ENCODE data around the gene PSG2.
"Not testable (repeated sequence)": the region's sequence is repeated elsewhere in the genome, so short reads cannot be mapped to it uniquely, and the experiment has no call there.

Gene PSG2

DNA sequence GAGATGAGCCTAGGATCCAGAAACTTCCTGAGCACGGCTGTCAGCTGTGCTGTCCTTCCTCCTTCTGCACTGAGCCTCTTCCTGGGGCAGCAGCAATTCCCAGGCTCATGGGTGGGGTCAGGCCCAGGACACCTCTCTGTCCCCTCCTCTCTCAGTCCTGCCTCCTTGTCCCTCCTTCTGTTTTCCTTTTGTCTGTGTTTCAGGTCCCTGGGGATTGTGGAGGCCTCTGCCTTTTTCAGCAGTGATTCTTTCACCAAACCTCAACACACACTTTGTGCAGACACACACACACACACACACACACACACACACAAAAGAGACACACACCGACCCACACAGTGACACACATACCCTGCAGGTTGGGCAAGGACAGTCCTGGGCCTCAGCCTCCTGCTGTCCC, at the start of gene PSG2:
Gene PSG2 (minus strand): TSS at position 101 of the 400 bp plus-strand sequence. CDS start 132 bp downstream, outside the sequence.
- H3K36me3 ChIP-seq (ENCODE audit: insufficient read depth, low read length); H2AFZ ChIP-seq (ENCODE audit: low read depth, low read length); H3K4me3 ChIP-seq (ENCODE audit: low read length); H3K27me3 ChIP-seq (ENCODE audit: insufficient read depth, low read length); H3K4me1 ChIP-seq (ENCODE audit: insufficient read depth, low read length); H3K9me3 ChIP-seq (ENCODE audit: low read length): not testable (repeated sequence)

DNA sequence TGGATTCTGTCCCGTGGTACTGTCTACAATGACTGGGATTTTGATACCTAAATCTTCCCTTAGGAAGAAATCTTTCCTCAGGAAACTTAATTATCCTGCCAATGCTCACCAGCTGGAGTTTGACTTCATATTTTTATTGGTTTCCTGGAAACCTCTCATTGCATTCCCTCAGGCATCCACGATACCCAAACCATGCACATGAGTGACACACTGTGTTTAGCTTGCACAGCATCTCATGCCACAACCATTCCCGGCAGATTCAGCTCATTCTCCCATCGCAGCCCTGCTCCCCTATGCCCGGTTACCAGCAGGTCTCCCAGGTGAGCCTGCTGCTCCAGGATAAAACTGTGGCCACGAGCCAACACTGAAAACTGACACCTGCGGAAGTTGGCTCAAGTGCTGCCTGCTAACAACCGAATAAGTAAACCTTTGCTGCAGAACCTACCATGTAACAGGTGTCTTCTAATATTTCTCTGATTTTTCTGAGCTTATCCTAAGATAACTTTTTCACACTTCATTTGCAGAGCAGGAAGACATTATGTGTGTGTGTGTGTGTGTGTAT, 48.9 kb upstream of the PSG2 start:
- not testable (repeated sequence) for H3K4me3 ChIP-seq (ENCODE audit: low read length); H3K9me3 ChIP-seq (ENCODE audit: low read length); H3K36me3 ChIP-seq (ENCODE audit: insufficient read depth, low read length); H2AFZ ChIP-seq (ENCODE audit: low read depth, low read length); H3K27me3 ChIP-seq (ENCODE audit: insufficient read depth, low read length); H3K4me1 ChIP-seq (ENCODE audit: insufficient read depth, low read length)

DNA sequence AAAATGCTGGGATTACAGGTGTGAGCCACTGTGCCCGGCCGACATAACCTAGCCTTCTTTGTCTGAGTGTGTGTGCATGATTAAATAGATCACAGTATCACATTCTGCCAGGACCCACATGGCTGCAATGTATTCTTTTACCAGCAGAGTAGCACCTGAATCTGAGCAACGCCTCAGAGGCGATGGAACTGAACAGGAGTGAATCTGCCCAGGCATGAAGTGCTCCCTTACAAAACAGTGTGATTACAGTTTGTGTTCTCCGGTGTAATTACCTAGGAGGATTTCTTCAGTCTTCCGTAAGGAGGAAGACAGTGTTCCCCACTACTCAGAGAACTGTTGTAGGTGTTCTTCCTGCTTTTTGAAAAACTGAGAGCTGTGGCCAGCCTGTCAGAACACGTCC, 46.7 kb upstream of the PSG2 start:
- H2AFZ ChIP-seq (ENCODE audit: low read depth, low read length); H3K27me3 ChIP-seq (ENCODE audit: insufficient read depth, low read length); H3K4me3 ChIP-seq (ENCODE audit: low read length); H3K36me3 ChIP-seq (ENCODE audit: insufficient read depth, low read length); H3K4me1 ChIP-seq (ENCODE audit: insufficient read depth, low read length); H3K9me3 ChIP-seq (ENCODE audit: low read length): not testable (repeated sequence)

DNA sequence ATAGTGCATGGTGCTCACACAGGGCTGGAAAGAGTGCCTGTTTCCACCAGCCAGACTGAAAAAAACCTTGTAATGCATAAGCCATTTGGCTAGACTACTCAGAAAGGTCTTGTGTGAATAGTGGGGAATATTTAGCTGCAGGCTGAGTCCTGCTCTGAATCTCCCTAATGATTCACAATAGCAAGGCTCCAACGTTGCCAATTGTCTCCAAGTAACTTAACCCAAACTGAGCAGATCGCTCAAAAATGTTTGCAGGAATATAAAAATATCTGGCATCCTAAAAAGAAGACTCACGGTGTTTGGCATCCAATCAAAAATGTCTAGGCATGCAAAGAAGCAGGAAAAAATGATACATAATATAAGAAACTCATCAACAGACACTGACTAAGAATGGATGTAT, 44.8 kb upstream of the PSG2 start:
- H3K27me3 ChIP-seq (ENCODE audit: insufficient read depth, low read length) = not testable (repeated sequence)

DNA sequence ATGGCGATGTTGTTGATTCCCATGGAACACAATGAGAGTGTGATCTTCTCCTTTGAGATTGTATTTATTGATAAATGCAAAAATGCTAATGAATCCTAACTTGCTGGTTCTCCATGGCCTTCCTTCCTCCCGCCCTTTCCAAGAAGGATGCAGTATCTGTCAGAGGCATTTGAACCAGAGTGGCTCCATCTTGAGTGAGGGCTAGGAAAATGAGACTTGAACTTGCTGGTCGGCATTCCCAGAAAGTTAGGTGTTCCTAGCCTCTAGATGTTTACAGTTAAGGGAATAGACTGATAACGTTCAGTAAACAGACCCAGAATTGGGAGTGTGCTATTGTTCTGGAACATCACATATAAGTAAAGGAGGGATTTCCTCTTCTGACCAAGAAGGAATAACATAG, 44.2 kb upstream of the PSG2 start:
- H3K4me1 ChIP-seq (ENCODE audit: insufficient read depth, low read length) = no peaks in the 10 kb centered on the region
- no peak overlapping the region for H2AFZ ChIP-seq (ENCODE audit: low read depth, low read length)
- H3K36me3 ChIP-seq (ENCODE audit: insufficient read depth, low read length) = no peaks in the 10 kb centered on the region
- peaks cover 2% of the 10 kb centered on the region for H3K27me3 ChIP-seq (ENCODE audit: insufficient read depth, low read length)
- no peaks in the 10 kb centered on the region for H3K9me3 ChIP-seq (ENCODE audit: low read length)
- no peak overlapping the region for H3K4me3 ChIP-seq (ENCODE audit: low read length)

More for the DNA sequence above, 44.8 kb upstream of the PSG2 start:
- H3K4me1 ChIP-seq (ENCODE audit: insufficient read depth, low read length); H3K4me3 ChIP-seq (ENCODE audit: low read length); H3K9me3 ChIP-seq (ENCODE audit: low read length); H3K36me3 ChIP-seq (ENCODE audit: insufficient read depth, low read length); H2AFZ ChIP-seq (ENCODE audit: low read depth, low read length): not testable (repeated sequence)

DNA sequence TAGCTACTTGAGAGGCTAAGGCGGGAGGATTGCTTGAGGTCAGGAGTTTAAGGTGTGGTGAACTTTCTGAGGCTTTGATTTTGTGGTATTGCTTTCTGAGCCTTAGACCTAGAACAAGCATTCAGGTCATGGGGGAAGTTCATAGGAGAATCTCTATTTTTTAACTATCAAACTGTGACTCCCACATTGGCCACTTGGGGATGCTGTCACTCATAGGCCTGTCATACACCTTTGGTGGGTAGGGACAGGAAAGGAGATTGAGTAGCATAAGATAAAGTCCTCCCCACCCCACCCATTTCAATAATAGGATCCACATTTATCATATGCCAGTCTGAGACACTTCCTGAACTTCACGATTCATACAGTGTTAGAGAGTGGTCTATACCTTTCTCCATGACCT, 41.9 kb upstream of the PSG2 start:
- H3K9me3 ChIP-seq (ENCODE audit: low read length) = no peaks in the 10 kb centered on the region
- H3K36me3 ChIP-seq (ENCODE audit: insufficient read depth, low read length) = no peaks in the 10 kb centered on the region
- H2AFZ ChIP-seq (ENCODE audit: low read depth, low read length) = no peak overlapping the region

DNA sequence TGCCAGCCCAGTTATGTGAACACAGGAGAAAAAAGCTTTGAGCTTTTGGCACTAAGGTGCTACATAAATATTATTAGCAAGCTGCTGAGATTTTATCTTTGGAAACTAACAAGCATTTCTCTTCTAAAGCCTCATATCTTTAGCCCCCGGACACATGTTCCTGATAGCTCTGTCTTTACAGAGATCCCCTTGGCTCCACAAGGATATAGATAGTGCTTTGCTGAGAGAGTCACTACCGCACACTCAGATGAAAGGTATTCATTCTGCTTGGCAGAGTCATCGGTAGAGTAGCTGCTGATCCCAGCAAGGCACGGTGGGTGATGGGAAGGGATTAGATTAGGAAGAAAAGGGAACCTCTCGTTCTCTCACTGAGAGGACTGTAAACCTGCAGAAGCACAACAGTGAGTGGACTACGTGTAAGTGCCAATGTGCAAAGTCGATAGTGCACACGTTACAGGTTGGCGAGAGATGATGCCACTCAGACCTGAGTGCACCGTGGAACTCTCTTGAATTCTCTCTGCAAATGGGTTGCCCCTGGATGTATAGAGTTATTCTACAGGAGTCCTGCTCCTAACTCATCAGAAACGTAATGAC, 38.0 kb upstream of the PSG2 start:
- not testable (repeated sequence) for H2AFZ ChIP-seq (ENCODE audit: low read depth, low read length); H3K27me3 ChIP-seq (ENCODE audit: insufficient read depth, low read length); H3K4me3 ChIP-seq (ENCODE audit: low read length); H3K4me1 ChIP-seq (ENCODE audit: insufficient read depth, low read length); H3K9me3 ChIP-seq (ENCODE audit: low read length); H3K36me3 ChIP-seq (ENCODE audit: insufficient read depth, low read length)

More for the DNA sequence above, 41.9 kb upstream of the PSG2 start:
- Histone ChIP-seq H3K4me3 (ENCODE audit: low read length) (no peak overlapping the region), H3K27me3 (ENCODE audit: insufficient read depth, low read length) (peaks cover 4% of the 10 kb centered on the region), H3K4me1 (ENCODE audit: insufficient read depth, low read length) (no peaks in the 10 kb centered on the region)

DNA sequence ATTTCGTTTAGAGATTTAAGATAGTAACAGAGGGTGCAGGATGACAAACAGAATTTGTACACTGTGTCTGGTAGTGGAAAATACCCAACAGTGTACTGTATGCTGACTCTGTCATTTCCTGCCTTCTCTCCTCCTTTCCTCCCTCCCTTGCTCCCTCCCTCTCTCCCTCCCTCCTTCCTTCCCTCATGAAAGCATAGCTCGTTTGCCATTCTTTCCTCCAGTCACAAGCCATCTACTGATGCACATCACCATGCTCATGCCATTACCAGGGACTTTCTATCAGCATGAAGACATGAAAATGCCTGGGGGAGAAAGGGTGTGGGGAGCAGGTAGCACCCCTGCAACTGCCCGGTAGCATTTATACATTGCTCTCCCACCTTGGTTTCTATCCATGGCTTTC, 37.0 kb upstream of the PSG2 start:
- not testable (repeated sequence) for H2AFZ ChIP-seq (ENCODE audit: low read depth, low read length); H3K4me3 ChIP-seq (ENCODE audit: low read length); H3K27me3 ChIP-seq (ENCODE audit: insufficient read depth, low read length); H3K36me3 ChIP-seq (ENCODE audit: insufficient read depth, low read length); H3K4me1 ChIP-seq (ENCODE audit: insufficient read depth, low read length); H3K9me3 ChIP-seq (ENCODE audit: low read length)

DNA sequence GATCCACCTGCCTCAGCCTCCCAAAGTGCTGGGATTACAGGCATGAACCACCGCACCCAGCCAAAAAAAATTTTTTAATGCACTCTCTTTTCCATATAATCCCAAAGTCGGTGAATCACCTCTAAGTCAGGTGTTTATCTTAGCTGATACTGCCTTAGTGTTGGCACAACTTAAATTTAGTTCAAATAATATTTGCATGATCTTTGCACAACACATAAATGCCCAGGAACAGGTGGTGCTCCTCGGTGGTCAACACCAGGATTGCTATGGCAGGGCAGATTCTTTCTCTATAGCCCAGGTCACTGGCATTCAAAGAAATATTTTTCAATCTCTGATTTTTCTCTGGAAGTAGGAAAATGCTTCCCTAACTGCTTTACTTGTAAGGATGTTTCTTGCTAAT, 33.9 kb upstream of the PSG2 start:
- not testable (repeated sequence) for H3K4me3 ChIP-seq (ENCODE audit: low read length); H2AFZ ChIP-seq (ENCODE audit: low read depth, low read length); H3K4me1 ChIP-seq (ENCODE audit: insufficient read depth, low read length); H3K9me3 ChIP-seq (ENCODE audit: low read length); H3K27me3 ChIP-seq (ENCODE audit: insufficient read depth, low read length); H3K36me3 ChIP-seq (ENCODE audit: insufficient read depth, low read length)

DNA sequence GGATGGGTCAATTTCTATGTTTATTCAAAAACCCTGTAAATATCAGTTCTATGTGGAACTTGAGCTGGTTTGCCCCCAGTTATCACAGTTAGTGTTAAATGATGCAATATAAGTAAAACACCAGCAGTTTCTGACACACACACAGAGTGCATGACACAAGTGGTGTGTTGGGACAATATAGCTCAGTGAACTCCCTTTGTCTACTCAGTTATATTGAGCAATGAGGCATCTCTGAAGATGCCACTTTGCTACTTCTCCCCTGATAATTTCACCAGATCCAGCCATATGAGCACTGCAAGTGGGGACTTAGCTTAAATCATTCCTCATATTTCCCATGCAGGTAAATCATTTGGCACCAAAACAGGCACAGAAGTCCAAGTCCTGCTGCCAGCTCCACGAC, 33.0 kb upstream of the PSG2 start:
- H2AFZ ChIP-seq (ENCODE audit: low read depth, low read length); H3K4me3 ChIP-seq (ENCODE audit: low read length); H3K4me1 ChIP-seq (ENCODE audit: insufficient read depth, low read length); H3K27me3 ChIP-seq (ENCODE audit: insufficient read depth, low read length); H3K9me3 ChIP-seq (ENCODE audit: low read length); H3K36me3 ChIP-seq (ENCODE audit: insufficient read depth, low read length): not testable (repeated sequence)

DNA sequence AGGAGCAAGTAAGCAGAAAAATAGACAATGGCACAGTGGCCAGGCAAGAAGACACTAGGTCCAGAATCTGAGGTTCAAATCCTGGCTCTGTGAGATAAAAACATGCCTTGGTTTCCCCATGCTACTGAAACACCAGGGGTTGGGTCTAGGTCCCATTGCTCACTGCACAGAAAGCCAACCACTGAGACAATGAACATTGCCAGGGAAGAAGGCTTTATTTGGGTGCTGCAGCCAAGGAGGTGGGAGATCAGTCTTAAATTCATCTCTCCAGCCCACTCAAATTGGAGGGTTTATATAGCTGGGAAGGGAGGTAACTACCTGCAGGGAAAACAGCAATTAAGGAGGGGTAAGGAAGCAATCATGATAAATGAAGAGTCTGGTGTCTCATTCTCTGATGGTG, 32.6 kb upstream of the PSG2 start:
- not testable (repeated sequence) for H3K9me3 ChIP-seq (ENCODE audit: low read length); H3K4me3 ChIP-seq (ENCODE audit: low read length); H3K4me1 ChIP-seq (ENCODE audit: insufficient read depth, low read length); H3K27me3 ChIP-seq (ENCODE audit: insufficient read depth, low read length); H2AFZ ChIP-seq (ENCODE audit: low read depth, low read length); H3K36me3 ChIP-seq (ENCODE audit: insufficient read depth, low read length)

DNA sequence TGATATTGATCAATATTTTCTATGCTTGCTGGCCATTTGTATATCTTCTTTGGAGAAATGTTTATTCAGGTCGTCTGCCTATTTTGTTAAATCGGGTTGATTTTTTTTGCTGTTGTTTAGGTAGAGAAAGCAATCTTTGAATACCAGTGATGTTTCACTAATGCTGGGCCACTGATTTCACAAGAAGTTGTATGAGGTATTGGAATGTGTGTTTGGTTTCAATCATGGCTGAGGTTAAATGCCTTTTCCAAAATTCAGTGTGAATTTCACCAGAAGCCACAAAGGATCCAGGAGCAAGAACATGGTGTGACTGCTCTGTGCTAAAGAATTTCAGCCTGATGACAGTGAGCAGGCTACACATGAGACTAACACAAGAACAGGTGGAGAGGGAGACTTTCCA, 32.1 kb upstream of the PSG2 start:
- not testable (repeated sequence) for H2AFZ ChIP-seq (ENCODE audit: low read depth, low read length); H3K4me1 ChIP-seq (ENCODE audit: insufficient read depth, low read length); H3K36me3 ChIP-seq (ENCODE audit: insufficient read depth, low read length); H3K4me3 ChIP-seq (ENCODE audit: low read length); H3K27me3 ChIP-seq (ENCODE audit: insufficient read depth, low read length); H3K9me3 ChIP-seq (ENCODE audit: low read length)

DNA sequence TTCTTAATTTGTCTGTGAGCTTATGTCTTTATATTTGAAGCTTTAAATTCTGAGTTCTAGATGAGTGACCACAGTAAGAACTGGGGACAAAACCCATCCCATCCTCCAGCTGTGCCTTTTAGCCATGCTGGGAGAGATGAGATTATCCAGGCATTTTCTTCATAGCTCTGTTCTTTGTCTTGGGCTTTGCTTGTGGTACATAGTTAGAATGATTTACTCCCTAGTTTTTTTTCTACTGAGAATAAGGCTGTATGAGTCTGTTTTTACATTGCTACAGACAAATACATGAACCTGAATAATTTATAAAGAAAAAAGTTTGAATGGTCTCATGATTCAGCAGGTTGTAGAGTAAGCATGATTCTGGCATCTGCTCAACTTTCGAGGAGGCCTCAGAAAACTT, 24.9 kb upstream of the PSG2 start:
- H3K4me1 ChIP-seq (ENCODE audit: insufficient read depth, low read length); H3K27me3 ChIP-seq (ENCODE audit: insufficient read depth, low read length); H3K4me3 ChIP-seq (ENCODE audit: low read length); H2AFZ ChIP-seq (ENCODE audit: low read depth, low read length); H3K9me3 ChIP-seq (ENCODE audit: low read length); H3K36me3 ChIP-seq (ENCODE audit: insufficient read depth, low read length): not testable (repeated sequence)

DNA sequence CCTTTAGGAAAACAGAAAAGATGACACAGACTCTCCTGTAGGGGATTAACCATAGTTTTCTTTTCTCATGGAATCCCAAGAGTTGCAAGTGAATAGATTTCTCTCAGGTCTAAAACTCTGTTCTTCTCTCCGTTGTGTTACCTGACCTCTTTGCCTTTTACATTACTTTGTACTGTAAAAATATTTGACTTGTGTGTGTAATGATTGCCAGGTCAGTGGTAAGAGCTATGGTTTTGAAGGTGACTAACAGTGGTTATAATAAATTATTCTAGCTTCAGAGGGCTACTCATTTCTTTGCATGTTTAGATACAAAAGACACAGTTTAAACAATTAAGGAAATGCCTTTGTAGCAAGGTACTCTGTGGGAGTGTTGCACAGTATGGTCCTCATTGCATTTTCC, 23.0 kb upstream of the PSG2 start:
- no peaks in the 10 kb centered on the region for H3K27me3 ChIP-seq (ENCODE audit: insufficient read depth, low read length)
- H3K4me1 ChIP-seq (ENCODE audit: insufficient read depth, low read length) = no peaks in the 10 kb centered on the region
- H2AFZ ChIP-seq (ENCODE audit: low read depth, low read length) = no peak overlapping the region
- H3K36me3 ChIP-seq (ENCODE audit: insufficient read depth, low read length) = no peaks in the 10 kb centered on the region
- peaks cover 2% of the 10 kb centered on the region for H3K9me3 ChIP-seq (ENCODE audit: low read length)
- H3K4me3 ChIP-seq (ENCODE audit: low read length) = no peak overlapping the region

All from neuron (in vitro differentiated cells).